Activated T-cell treated with anti-CD3 and anti-CD28 coated beads for 4 hours (primary cell): Measurements from ENCODE around the gene ATXN1.

Experiments used
- DNase-seq: peaks from one replicate; pipeline ENCODE4 v3.0.0-alpha.2; 2020

ATXN1 gene

GRCh38 chr6:16488813-16489212 lies 272.4 kb downstream of the ATXN1 start:
- no peak for DNase-seq

DNA sequence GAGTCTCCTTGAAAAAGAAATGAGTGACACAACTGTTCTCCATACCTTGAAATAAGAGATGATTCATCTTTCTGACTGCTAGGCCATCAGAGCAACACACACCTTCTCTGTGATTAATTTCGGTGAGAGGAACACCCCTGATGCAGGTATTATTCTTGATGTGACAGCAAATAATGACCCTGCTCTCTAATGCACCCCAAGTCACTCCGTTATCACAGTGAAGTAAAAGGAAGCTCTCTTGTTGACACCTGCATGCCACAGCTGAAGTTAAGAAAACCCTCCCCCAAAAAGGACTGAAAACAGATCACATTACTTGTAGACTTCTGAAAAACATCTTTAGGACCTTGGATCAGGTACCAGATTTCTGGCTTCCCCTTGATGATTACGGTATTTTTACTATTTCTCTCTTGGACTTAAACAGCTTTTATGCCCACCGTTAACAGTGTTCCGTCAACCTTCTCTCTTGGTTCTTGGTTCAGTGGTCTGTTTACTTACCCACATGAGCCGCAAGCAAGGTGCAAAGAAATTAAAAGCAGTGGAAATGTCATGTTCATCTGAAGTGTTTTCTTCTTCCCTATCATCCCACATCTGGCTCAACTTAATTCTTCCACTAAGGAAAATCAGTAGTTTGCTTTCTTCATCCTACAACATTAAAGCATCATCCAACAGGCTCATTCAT lies 273.1 kb downstream of the ATXN1 start:
- DNase-seq: no peak

DNA sequence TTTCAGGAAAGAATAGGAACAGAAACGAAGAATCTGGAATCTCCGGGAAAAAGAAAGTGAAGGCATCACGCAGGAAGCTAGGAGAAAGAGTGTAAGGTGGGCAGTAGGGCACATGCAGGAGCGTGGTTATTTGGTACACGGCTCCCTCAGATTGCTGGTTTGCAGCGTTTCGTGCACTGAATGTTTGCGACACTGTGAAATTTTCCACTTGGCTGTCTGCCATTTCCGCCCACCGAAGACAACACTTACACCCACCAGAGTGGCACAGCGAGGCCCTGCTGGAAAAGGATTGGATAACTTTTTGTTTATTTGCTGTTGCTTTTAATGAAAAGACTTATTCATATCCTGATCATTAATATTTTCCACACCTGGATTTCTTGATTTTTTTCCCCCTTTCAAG lies 274.6 kb downstream of the ATXN1 start:
- peak; percentile 60 for DNase-seq

DNA sequence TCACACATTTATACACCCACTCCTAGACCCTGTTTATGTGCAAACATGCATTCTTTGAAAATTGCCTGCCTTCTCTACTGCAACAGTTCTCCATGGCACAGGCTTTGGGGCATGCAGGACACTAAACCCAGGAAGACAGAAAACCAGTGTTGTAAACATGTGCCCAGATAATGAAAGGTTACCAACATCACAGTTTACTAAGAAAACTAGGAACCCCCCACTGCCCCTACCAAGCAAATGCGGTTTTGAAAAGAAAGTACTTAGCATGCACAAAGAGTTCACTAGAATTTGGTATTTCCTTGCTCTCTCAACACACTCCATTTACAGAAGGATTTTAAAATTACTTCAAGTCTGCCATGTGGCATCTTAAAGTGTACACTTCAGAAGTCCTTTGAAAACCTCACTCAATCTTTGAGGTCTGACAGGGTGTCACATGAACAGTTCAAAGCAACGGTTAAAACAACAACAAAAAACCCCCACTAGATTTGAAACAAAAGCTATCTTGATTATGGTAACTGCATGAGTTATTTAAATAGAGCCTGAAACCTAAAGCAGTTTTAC lies 277.9 kb downstream of the ATXN1 start:
- DNase-seq: no peak

DNA sequence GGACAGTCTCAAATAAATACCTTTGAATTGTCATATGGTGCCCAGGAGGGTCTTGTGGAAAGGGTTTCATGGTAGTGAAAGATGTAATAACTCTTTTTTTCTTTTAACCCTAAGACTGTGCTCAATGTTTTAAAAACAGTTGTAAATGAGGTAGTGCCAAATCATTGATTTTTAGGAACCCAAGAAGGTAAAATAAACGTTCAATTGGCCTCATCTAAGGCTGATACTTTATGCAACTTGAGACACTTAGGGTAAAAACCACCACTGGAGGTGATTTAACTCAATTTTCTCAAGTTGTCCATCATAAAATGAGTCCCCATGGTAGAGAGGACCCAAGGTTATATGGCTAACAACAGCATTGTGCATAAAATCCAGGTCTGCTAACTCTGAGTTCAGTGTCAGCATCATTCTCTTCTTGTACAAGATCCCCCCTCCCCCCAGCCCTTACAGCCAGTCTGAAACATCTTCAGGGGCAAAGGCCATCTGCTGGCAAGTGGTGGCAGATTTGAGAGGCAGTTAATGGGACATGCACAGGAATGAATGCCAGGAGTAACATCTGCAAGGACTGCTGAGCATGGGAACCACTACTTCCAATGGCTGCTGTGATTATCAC lies 278.5 kb downstream of the ATXN1 start:
- no peak for DNase-seq

DNA sequence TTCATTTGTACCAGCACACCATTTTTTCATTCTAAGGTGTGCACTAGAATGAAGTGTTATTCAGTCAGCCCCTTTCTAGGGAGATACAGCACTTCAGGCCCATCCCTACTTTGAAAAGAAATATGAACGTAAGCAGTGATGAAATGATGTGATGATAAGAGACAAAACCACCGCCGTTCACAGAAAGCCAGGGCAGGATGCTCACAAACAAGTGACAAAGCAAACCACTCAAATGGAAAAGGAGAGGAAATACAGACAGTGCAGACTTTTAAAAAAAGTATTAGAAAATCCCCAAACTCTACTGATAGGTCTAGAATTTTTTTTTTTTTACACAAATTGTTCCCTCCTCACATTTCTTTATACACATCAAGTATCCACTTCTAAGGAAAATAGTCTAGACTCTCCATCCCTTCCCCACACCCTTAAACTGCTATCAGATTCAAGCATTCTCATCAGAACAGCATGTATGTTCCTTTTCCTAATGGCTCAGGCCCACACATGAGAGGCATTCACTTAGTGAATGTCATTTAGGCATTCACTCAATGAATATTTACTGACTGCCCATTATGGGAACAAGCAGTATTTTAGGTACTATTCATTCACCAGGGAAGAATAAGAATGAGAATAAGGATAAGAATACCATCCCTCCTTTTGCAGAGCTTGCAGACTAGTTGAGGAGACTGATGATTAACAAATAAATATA lies 279.4 kb downstream of the ATXN1 start:
- DNase-seq: peak; percentile 34

GRCh38 chr6:16480763-16481560 lies 280.3 kb downstream of the ATXN1 start:
- DNase-seq: no peak

GRCh38 chr6:16477367-16478149 lies 283.7 kb downstream of the ATXN1 start:
- no peak for DNase-seq

DNA sequence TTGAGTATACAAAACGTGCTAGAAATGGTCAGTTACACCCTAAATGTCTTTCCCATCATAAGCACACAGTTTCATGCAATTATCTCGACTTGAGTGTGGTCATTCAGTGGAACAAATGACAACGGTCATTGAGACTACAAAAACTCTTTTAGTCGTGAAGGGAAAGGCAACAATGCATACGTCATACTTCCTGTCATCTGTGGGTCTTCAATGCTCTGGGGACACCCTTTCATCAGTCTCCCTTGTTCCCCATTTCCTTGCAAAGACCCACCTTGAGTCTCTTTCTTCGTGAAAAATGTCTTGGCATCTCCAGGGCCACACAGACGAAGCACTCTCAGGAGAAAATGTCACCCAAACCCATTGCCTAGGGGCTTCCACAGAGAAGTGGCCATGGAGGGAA lies 284.4 kb downstream of the ATXN1 start:
- no peak for DNase-seq

GRCh38 chr6:16475494-16475781 lies 285.8 kb downstream of the ATXN1 start:
- DNase-seq: no peak

GRCh38 chr6:16474772-16475493 lies 286.3 kb downstream of the ATXN1 start:
- DNase-seq: no peak

GRCh38 chr6:16473908-16474771 lies 287.1 kb downstream of the ATXN1 start:
- no peak for DNase-seq

GRCh38 chr6:16473184-16473907 lies 287.9 kb downstream of the ATXN1 start:
- DNase-seq: no peak

DNA sequence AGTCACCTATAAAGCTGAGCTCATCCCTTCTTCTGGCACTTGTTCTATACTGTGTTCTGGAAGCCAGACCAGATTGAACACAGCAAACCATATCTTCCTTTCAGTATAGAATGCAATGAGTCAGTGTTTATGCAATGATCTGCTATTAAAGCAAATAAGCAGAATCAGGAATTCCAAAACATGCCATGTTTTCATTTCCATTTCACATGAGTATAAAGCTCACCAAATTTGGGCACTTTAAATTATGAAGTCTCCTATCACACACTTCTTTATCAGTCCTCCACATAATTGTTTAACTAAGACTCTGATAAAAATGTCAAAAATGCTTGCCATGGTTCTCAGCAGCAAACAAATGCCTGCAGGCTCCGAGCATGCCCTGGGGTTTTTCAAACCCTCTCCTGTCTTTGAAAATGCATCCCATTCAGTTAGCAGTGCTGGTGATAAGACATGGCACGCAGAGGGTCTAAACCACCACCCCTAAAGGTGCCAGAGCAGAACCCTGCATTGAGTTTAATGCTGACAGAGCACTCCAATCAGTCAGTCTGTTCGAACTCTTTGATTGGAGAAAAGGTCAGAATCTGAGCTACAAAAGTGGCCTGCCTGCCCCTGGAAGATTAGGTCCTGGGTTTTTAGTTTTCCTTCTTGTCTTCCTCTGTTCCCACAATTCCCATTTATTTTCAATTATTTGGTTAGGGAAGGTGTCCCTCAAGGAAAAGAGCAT lies 288.8 kb downstream of the ATXN1 start:
- DNase-seq: no peak

GRCh38 chr6:16471910-16472297 lies 289.4 kb downstream of the ATXN1 start:
- DNase-seq: no peak

DNA sequence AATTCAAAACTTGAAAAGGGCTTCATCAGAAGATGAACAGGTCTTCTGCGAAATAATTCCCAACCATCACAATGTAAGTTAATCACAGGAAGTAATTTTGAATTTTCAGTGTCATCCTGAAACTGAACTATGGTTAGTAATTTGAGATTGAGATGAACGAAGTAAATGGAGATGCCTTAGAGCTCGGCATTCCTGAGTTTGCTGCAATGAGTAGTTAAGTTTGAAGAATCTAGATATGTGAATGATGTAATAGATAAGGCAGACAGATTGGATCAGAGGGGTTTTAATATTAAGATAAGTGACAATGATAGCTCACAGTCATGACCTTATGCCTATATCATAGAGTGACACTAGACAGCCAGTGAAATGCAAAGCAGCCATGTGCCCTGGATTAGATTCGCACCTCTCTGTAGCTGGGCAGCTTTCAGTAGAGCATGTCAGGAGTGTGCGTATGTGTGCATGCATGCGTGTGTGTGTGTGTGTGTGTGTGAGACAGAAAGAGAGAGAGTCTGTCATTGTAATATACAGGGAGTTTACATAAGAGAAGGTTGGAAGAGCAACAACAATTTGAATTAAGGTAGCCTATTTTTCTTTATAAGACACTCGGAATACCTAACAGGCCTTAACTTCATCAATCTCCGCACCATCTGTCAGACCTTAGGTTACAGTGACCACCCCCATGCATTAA lies 289.9 kb downstream of the ATXN1 start:
- no peak for DNase-seq

DNA sequence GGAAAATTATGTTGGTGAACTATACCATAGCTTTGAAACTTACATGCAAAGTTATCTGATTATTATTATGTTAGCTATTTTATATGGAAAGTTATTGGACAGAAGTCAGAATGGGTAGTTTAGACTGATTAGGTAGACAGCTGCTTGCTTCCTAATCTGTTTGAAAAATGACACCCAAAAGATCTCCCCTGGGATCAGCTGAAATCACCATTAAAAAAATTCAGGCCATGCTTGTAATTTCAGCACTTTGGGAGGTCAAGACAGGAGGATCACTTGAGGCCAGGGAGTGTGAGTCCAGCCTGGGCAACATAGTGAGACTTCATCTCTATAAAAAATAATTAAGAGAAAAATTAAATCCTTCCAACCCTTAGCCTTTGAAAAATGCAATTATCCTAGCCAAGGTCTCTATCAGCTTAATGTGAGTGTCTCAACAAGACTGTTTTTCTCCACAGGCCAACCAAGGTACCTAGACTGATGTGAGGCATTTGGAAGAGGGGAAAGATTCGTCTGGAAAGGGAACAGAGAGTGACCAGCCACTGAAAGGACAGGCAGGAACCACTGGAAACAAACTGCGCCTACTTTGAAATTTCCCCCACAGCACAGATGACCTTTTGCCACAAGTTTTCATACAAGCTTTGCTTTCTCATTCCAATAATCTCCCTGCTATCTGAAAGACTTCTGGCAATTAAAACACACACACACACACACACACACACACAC lies 290.6 kb downstream of the ATXN1 start:
- DNase-seq: no peak

- DNase-seq: no peak
Measured at GRCh38 chr6:16468991-16469615, 292.2 kb downstream of the ATXN1 start.
